Panc1 (cell line): Measurements from ENCODE around the gene LGI4. TPM values are rescaled to one million over a fixed set of nuclear protein-coding genes. Genes with fewer than 3 reads are reported as not detected.

Source experiments
- ATAC-seq: fragments of 200-7000 bp; cut with Tn5 transposase; 2 replicates; pipeline ENCODE4 v1.9.1; 2020; ENCODE audit warnings: mild to moderate bottlenecking, moderate library complexity
- BruUV-seq: library from RNA; stranded (reverse); fragments of 400-500 nt; replicated peaks from 2 replicates; lab custom pipeline; 2021; lab: Mats Ljungman, UMichigan
- CTCF ChIA-PET: fragments of 300-600 bp; sonication (Branson Sonifier 250); formaldehyde crosslinking; loops from one replicate; lab custom pipeline; 2022; ENCODE audit warnings: antibody characterized with exemption; lab: Charles Lee
- POLR2A ChIA-PET: fragments of 300-600 bp; sonication (Branson Sonifier 250); formaldehyde crosslinking; loops from one replicate; lab custom pipeline; 2022; ENCODE audit warnings: antibody characterized with exemption; lab: Charles Lee
- DNase-seq: peaks from one replicate; pipeline ENCODE4 v3.0.0-alpha.2; 2010; ENCODE audit warnings: low read depth, low spot score
- H3K27ac ChIP-seq: 2 replicates; pipeline ENCODE4 v1.5.1; 2011; ENCODE audit warnings: mild to moderate bottlenecking, low read length, inconsistent platforms
- H3K27me3 ChIP-seq: fragments of 200-500 bp; sonication (Bioruptor generic); 2 replicates; pipeline ENCODE4 v1.6.0; 2014; ENCODE audit warnings: low read length, inconsistent platforms; ENCODE audit not compliant: control insufficient read depth, insufficient read depth
- H3K36me3 ChIP-seq: fragments of 200-500 bp; sonication (Bioruptor generic); 2 replicates; pipeline ENCODE4 v1.5.1; 2014; ENCODE audit warnings: inconsistent platforms, mild to moderate bottlenecking, low read length, moderate library complexity; ENCODE audit not compliant: control insufficient read depth, insufficient read depth
- H3K4me1 ChIP-seq: 2 replicates; pipeline ENCODE4 v1.5.1; 2011; ENCODE audit warnings: inconsistent platforms, mild to moderate bottlenecking, low read length, moderate library complexity; ENCODE audit not compliant: control insufficient read depth, insufficient read depth
- H3K4me3 ChIP-seq, 2 experiments: 2 replicates each; pipeline ENCODE4 v1.5.1; 2011 to 2012; ENCODE audit warnings: low read depth in 2 of 2, low read length in 2 of 2, mild to moderate bottlenecking in 2 of 2, inconsistent platforms in 1 of 2, moderate library complexity in 1 of 2
- H3K9me3 ChIP-seq: fragments of 200-500 bp; sonication (Bioruptor generic); 2 replicates; pipeline ENCODE4 v1.5.1; 2014; ENCODE audit warnings: low read depth, mild to moderate bottlenecking, inconsistent platforms, low read length, moderate library complexity; ENCODE audit not compliant: control insufficient read depth, insufficient read depth
- POLR2AphosphoS5 ChIP-seq: IDR thresholded peaks from 2 replicates; pipeline ENCODE4 v1.6.1; 2012; ENCODE audit warnings: mild to moderate bottlenecking, low read depth, low read length, moderate library complexity
- SIN3A ChIP-seq: IDR thresholded peaks from 2 replicates; pipeline ENCODE4 v1.6.1; 2012; ENCODE audit warnings: low read depth, mild to moderate bottlenecking, low read length, moderate library complexity, borderline replicate concordance; ENCODE audit not compliant: insufficient read depth
- TCF7L2 ChIP-seq: IDR thresholded peaks from 2 replicates; pipeline ENCODE4 v1.6.1; 2011; ENCODE audit warnings: mild to moderate bottlenecking, low read depth, low read length, inconsistent platforms
- in situ Hi-C: cut with HindIII; loops from 2 replicates; pipeline ENCODE4 v1.10.0; 2016; ENCODE audit warnings: low sequenced_read_pairs, low pct_unique_long_range_greater_than_20kb
- intact Hi-C: fragments of 100-400 bp; cut with micrococcal nuclease; formaldehyde crosslinking; loops from one replicate; pipeline ENCODE4 v1.10.0; 2022; ENCODE audit not compliant: unreplicated experiment
- total RNA-seq: library from RNA; stranded (reverse); gene quantifications from one replicate; pipeline ENCODE4 v1.2.1, GENCODE V29; 2021; ENCODE audit not compliant: unreplicated experiment
- TF ChIP-seq, protein P1 (sequence below): fragments of 450-650 bp; IDR thresholded peaks from 2 replicates; pipeline ENCODE4 v1.5.1; 2017; ENCODE audit warnings: mild to moderate bottlenecking
- TF ChIP-seq, protein P2 (sequence below), 2 experiments: IDR thresholded peaks; 2 replicates each; pipeline ENCODE4 v1.6.1; 2011 to 2012; ENCODE audit warnings: low read depth in 2 of 2, control low read depth in 1 of 2, low read length in 1 of 2, mild to moderate bottlenecking in 1 of 2, moderate library complexity in 1 of 2; ENCODE audit not compliant: insufficient read depth in 1 of 2

LGI4 gene
- total RNA-seq, 1 experiment from 2014 or later: 0.18 TPM

DNA sequence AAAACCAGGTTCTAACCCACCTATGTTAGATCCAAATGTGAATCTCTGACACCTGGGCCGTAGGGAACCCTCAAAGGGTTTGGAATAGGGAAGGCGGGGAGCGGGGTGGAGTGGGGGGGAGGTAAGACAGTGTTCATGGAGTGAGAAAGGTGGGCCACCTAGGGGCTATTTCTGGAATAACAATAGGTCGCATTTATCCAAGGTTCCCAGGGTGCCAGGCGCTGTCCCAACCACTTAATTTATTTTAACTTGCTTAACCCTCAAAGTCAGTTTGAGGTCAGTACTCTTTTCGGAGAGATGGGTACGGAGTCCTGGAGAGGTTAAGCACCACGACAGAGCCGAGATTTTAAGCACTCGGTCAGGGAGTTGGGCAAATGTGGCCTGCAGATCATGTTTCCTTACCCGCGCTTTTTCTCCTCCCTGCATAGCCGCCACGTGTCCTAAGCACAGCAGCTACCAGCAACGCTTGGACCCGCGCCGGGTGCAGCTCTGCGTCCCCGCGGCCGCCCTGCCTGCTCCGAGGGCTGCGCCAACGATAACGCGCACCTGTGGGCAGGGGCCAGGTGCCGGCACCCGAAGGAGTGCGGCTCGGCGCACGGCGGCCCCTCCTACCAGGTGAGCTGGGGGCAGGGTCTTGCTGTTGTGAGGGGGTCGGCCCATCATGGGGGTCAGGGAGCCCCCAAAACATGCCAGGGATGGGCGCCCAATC lies 44.2 kb downstream of the LGI4 start:
- ChIA-PET CTCF (interaction anchor here (0.6 to 1.7 kb wide), 3 partner anchors 21 to 46 kb away, joined by 3 to 7 read pairs (median 5); no protein-coding TSS in a partner anchor), POLR2A (no interaction called here)
- Histone ChIP-seq H3K4me3 (peak overlapping the region; percentile 15 to 44), H3K4me1 (peaks cover 8% of the 10 kb centered on the region), H3K9me3 (no peaks in the 10 kb centered on the region), H3K36me3 (no peaks in the 10 kb centered on the region), H3K27me3 (no peaks in the 10 kb centered on the region), H3K27ac (no peak overlapping the region)
- intact Hi-C loops (loop anchor here (5.0 to 10.0 kb wide), 2 partner anchors 46 to 118 kb away; partner anchors contain the start of gene HPN), in situ Hi-C loops (no loop called here)
- BruUV-seq: no TSS peak
- DNase-seq (peak; percentile 36), ATAC-seq (peak; percentile 95)
- TF ChIP-seq TCF7L2: no peak
- TF ChIP-seq, protein P1, sequence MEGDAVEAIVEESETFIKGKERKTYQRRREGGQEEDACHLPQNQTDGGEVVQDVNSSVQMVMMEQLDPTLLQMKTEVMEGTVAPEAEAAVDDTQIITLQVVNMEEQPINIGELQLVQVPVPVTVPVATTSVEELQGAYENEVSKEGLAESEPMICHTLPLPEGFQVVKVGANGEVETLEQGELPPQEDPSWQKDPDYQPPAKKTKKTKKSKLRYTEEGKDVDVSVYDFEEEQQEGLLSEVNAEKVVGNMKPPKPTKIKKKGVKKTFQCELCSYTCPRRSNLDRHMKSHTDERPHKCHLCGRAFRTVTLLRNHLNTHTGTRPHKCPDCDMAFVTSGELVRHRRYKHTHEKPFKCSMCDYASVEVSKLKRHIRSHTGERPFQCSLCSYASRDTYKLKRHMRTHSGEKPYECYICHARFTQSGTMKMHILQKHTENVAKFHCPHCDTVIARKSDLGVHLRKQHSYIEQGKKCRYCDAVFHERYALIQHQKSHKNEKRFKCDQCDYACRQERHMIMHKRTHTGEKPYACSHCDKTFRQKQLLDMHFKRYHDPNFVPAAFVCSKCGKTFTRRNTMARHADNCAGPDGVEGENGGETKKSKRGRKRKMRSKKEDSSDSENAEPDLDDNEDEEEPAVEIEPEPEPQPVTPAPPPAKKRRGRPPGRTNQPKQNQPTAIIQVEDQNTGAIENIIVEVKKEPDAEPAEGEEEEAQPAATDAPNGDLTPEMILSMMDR: peak; percentile 93

DNA sequence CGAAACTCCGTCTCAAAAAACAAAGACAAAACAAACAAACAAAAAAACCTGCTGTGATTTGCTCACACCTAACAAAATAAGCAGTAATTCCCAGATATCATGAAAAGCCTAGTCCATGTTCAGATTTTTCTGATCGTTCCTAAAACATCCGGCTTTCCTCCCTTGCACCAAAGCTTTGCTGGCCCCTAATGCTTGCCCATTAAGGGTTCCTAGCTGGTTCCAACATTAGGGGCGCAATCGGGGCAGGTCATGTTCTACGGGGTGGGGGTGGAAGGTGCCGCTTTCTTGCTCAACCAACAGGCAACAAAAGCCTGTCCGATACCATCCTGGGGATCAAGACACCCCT lies 44.7 kb downstream of the LGI4 start:
- Histone ChIP-seq H3K9me3 (no peaks in the 10 kb centered on the region), H3K27me3 (no peaks in the 10 kb centered on the region), H3K4me3 (peak overlapping the region; percentile 2 to 44; a peak in 2 of 4 replicates), H3K4me1 (peaks cover 8% of the 10 kb centered on the region), H3K27ac (no peak overlapping the region), H3K36me3 (no peaks in the 10 kb centered on the region)
- no TSS peak for BruUV-seq
- POLR2A ChIA-PET: no interaction called here
- CTCF ChIA-PET: interaction anchor here (0.6 kb wide), 2 partner anchors 34 to 37 kb away, joined by 5 to 8 read pairs; no protein-coding TSS in a partner anchor
- intact Hi-C loops (loop anchor here (5.0 to 10.0 kb wide), 2 partner anchors 45 to 118 kb away; partner anchors contain the start of gene HPN), in situ Hi-C loops (no loop called here)
- DNase-seq: no peak
- TF ChIP-seq POLR2AphosphoS5 (no peak), TCF7L2 (no peak), SIN3A (no peak)
- TF ChIP-seq, protein P2, sequence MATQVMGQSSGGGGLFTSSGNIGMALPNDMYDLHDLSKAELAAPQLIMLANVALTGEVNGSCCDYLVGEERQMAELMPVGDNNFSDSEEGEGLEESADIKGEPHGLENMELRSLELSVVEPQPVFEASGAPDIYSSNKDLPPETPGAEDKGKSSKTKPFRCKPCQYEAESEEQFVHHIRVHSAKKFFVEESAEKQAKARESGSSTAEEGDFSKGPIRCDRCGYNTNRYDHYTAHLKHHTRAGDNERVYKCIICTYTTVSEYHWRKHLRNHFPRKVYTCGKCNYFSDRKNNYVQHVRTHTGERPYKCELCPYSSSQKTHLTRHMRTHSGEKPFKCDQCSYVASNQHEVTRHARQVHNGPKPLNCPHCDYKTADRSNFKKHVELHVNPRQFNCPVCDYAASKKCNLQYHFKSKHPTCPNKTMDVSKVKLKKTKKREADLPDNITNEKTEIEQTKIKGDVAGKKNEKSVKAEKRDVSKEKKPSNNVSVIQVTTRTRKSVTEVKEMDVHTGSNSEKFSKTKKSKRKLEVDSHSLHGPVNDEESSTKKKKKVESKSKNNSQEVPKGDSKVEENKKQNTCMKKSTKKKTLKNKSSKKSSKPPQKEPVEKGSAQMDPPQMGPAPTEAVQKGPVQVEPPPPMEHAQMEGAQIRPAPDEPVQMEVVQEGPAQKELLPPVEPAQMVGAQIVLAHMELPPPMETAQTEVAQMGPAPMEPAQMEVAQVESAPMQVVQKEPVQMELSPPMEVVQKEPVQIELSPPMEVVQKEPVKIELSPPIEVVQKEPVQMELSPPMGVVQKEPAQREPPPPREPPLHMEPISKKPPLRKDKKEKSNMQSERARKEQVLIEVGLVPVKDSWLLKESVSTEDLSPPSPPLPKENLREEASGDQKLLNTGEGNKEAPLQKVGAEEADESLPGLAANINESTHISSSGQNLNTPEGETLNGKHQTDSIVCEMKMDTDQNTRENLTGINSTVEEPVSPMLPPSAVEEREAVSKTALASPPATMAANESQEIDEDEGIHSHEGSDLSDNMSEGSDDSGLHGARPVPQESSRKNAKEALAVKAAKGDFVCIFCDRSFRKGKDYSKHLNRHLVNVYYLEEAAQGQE (IDR thresholded peaks at IDR 0.05; ENCODE audit: insufficient read depth in 1 of 2, low read depth in 2 of 2, low read length in 1 of 2): no peak
- TF ChIP-seq, protein P1: no peak
- peak; percentile 23 for ATAC-seq
